Measurements from ENCODE around the gene FBXO9.

GRCh38 chr6:53139841-53140413 is 74.7 kb downstream of the FBXO9 start:
- TF ChIP-seq, protein P1, sequence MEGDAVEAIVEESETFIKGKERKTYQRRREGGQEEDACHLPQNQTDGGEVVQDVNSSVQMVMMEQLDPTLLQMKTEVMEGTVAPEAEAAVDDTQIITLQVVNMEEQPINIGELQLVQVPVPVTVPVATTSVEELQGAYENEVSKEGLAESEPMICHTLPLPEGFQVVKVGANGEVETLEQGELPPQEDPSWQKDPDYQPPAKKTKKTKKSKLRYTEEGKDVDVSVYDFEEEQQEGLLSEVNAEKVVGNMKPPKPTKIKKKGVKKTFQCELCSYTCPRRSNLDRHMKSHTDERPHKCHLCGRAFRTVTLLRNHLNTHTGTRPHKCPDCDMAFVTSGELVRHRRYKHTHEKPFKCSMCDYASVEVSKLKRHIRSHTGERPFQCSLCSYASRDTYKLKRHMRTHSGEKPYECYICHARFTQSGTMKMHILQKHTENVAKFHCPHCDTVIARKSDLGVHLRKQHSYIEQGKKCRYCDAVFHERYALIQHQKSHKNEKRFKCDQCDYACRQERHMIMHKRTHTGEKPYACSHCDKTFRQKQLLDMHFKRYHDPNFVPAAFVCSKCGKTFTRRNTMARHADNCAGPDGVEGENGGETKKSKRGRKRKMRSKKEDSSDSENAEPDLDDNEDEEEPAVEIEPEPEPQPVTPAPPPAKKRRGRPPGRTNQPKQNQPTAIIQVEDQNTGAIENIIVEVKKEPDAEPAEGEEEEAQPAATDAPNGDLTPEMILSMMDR (IDR thresholded peaks at IDR 0.05): no peak
- no peak for TF ChIP-seq POLR2A (IDR thresholded peaks at IDR 0.05)
